ENCODE data around the gene PIBF1. TPM values are rescaled to one million over a fixed set of nuclear protein-coding genes. Genes with fewer than 3 reads are reported as not detected.
"Not testable (repeated sequence)": the region's sequence is repeated elsewhere in the genome, so short reads cannot be mapped to it uniquely, and the experiment has no call there.

Gene PIBF1
- total RNA-seq, 1 experiment from 2014 or later, result 22.2 TPM

DNA sequence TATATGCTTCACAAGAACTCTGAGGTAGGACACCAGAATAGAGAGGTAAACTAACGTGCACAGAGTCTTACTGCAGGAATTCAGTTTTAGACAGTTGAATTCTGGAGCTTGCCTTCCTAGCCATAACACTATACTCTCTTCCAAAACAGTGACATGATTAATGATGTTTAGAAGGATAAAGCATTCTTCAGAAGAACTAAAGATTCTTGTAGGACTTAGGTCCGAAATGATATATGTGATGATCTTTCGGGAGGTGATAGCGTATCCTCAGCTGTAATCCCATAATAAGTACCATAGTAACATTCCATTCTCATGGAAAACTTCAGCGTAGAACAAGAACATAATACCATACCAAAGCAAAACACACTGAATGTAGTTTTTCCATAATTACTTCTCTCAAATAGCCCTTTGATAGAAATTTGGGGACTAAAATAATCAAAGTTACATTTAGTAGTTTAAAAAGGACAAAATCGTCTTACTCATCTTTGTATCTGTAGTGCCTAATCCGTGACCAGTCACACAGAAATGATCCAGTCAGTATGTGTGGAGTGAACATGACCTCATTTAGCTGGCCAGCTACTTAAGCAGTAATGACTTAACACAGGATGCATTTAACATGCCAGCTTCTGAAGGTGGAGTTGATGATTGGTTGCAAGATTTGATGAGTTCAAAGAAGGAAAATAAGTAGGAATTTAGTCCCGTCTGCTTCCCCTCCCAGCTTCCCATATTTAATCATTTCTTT is 38.4 kb downstream of the PIBF1 start:
- DNase-seq (ENCODE audit: low spot score), result peak; percentile 15

DNA sequence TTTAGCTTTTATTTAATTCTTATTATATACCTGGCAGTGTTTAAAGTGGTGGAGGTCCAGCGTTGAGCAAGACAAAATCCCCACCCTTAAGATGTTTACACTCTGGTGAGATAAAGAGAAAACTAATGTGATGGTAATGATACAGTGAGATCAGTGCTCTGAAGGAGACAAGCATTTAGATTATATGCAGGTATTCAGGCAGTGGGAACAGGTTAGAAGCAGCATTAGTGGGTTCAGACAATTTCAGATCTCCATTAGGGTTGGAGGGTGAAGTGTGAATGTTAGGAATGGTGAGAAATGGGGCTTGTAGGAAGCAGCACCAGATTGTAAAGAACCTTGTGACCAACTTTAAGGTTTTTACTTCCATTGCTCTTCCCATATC is 39.0 kb downstream of the PIBF1 start:
- DNase-seq (ENCODE audit: low spot score), result no peak

GRCh38 chr13:72823081-72823480 is 41.1 kb downstream of the PIBF1 start:
- no peak for DNase-seq (ENCODE audit: low spot score)

GRCh38 chr13:72823724-72824123 is 41.8 kb downstream of the PIBF1 start:
- DNase-seq (ENCODE audit: low spot score), result no peak

- DNase-seq (ENCODE audit: low spot score), result no peak
Observed at GRCh38 chr13:72834601-72835000, 52.7 kb downstream of the PIBF1 start.

DNA sequence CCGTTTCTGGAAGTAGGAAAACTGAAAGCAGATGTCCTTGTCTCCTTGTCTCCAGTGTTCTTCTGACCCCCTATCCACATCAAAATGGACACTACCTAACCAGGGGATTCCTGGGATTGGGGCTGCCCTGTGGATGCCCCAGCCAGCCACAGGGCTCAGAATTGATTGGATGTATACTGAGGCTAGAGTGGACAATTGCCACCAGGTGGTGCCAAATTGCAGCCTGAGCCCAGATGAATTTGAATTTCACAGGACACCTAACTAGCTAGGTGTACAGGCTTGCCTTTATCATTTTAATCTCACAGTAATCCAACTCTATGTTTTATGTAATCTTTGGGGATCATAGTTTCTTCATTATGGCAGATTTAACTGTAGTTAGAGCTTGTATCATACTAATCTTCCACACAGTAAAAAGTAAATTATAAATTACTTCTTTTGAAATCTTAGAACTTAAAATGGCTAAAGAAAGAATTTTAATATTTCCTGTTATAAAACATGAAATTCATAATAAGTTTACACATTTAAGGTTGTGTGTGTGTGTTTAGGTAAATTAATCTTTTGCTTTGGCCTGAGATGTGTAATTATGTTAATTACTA is 58.0 kb downstream of the PIBF1 start:
- peak; percentile 44 for DNase-seq (ENCODE audit: low spot score)

- DNase-seq (ENCODE audit: low spot score), result no peak
Observed at GRCh38 chr13:72842991-72843390, 61.1 kb downstream of the PIBF1 start.

GRCh38 chr13:72845148-72845547 is 63.2 kb downstream of the PIBF1 start:
- DNase-seq (ENCODE audit: low spot score), result not testable (repeated sequence)

DNA sequence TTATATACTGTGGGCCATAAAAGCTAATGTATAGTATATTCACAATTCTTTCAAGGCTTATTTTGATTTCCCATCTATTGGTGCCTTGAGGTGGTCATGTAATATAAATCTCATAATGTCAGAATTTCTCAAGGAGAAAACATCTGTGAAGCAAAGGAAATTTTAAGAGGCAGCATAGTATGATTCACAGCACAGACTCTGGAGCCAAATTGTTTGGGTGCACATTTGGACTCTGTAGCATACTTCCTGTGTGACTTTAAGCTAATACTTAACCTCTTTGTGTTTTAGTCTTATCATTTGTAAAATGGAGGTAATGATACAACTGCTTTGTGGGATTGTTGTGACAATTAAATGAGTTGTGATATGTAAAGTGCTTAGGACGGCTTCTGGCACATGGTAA is 67.6 kb downstream of the PIBF1 start:
- DNase-seq (ENCODE audit: low spot score), result no peak

- DNase-seq (ENCODE audit: low spot score), result no peak
Observed at GRCh38 chr13:72850959-72851677, 69.2 kb downstream of the PIBF1 start.

GRCh38 chr13:72851678-72852014 is 69.7 kb downstream of the PIBF1 start:
- no peak for DNase-seq (ENCODE audit: low spot score)

DNA sequence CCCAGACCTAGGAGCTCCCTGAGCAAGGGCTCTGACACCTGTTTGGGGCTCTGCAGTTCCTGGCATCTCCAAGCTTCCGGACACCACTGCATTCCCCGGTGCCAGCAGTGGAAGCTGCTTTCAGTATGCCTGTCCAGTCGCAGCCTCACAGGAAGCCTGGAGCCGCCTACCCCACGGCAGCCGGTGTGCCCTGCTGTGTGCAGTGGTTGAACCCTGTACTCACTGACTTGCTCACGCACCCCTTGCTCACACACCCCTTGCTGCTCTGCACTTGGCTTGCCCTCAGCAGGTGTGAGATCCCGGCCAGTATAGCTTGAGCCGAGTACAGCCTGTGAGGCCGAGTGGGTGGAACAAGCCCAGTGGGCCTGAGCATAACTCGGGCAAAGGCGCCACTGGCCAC is 70.3 kb downstream of the PIBF1 start:
- no peak for DNase-seq (ENCODE audit: low spot score)

DNA sequence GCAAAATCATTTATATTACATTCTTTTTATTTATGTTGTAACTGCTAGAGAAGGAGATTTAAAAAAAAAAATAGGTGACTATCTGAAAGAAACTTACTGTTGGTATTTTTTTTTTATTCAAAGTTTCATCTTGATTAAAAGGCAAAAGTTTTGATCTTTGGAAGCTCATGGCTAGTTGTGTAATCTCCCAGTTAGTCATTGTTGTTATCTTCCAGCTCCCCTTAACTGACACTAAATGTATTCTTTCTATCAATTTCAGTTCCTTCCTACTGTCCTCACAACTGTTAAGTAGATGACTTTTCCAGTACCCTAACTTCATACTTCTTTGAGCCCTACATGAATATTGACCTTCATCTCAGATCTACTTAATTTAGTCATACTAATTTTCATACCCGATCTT is 71.1 kb downstream of the PIBF1 start:
- no peak for DNase-seq (ENCODE audit: low spot score)

DNA sequence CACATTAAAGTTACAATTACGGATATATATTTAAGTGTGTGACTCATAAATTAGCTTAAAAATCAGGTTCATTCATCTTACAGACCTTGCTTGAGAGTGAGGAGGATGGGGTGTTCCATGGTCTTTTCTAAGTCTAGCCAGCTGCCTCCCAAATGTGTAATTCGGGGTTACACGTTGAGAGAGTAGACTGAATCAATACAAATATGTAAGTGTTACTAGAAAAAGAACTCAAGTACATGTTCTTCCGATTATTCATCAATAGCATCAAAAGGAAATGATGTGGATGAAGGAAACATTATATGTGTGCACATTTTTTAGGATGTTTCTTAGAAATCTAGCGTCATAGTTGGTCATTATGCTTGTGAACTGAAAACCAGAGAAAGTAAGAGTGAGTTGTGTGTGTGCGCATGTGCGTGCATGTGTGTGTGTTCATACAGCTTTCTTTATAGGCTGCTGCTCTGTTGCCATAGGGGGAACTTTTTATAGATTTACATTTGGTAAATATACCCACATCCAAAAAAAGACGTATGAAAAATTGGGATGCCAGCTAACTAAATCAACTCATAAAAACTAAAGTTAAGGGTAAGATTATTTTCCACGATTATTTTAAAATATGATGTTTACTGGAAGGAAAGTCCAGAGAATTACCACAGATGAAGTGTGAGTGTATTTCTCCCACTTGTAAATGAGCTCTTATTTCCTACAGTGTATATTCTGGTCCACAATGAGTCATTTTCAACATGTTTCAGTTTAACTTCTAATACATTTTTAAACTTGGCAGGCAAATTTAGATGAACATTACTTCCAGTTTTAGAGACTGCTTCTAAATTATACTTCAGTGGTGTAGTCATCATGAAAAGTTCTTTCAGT is 82.4 kb downstream of the PIBF1 start:
- DNase-seq (ENCODE audit: low spot score), result no peak

DNA sequence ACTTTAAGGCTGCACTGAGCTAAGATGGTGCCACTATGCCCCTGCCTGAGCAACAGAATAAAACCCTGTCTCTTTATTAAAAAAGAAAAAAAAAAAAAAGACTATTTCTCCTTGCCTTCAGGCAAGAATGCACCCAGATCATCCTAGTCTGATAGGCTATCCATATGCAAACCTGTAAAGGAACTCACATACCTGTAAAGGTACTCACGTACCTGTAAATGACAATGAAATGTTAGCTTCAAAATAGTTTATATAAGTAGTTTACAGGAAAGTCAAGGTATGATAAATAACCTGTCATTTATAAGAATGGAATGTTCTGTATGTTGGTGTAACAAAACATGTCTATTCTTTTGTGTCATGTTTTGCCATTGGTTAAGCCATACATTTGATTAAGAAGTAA is 86.3 kb downstream of the PIBF1 start:
- no peak for DNase-seq (ENCODE audit: low spot score)

DNA sequence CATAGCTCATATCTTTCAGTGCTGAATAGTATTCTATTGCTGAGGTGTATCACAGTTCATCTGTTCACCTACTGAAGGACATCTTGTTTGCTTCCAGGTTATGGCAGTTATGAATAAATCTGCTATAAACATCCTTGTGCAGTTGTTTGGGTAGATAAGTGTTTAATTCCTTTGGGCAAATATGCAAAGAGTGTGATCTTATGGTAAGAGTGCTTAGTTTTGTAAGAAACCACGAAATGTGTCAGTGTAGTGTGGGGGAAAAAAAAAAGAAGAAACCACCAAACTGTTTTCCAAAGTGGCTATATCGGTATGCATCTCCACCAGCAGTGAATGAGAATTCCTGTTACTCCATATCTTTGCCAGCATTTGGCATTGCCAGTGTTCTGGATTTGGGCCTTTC is 93.3 kb downstream of the PIBF1 start:
- DNase-seq (ENCODE audit: low spot score), result no peak

- DNase-seq (ENCODE audit: low spot score), result no peak
Observed at GRCh38 chr13:72884101-72884500, 102.2 kb downstream of the PIBF1 start.

DNA sequence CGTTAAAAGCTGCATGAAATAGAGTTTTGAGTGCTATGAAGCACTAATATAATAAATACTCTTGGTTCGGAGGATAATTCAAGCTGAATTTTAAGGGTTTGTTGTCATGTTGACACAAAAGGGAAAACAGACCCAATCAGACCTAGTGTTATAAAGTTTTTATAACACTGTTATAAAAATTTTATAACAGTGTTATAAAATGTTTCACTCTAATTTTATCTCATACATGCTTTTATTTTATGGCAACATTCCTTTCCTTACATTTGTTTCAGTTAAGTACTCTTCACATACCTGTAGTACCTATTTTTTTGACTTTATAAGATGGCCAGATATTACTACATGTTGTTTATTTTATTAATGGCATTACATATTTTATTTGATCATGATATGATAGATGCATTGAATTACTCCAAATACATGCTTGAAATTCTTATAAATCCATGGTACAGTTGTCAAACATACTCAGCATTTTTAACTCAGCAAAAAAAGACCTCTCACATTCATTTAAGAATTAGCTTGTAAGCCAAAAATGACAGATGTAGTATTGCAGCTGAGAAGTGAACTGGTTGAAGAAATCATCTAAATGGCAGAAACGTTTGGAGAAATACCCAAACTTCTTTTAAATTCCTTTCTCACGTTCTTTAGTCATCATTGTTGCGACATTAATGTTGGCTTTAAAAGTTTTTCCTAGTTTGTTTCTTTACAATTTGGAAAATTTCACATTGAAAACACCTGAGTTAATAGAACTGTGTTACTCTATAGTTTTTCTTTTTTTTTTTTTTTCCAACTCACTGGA is 104.5 kb downstream of the PIBF1 start:
- no peak for DNase-seq (ENCODE audit: low spot score)

- no peak for DNase-seq (ENCODE audit: low spot score)
Observed at GRCh38 chr13:72889495-72889894, 107.6 kb downstream of the PIBF1 start.

- DNase-seq (ENCODE audit: low spot score), result no peak
Observed at GRCh38 chr13:72890546-72890945, 108.6 kb downstream of the PIBF1 start.

GRCh38 chr13:72891423-72891822 is 109.5 kb downstream of the PIBF1 start:
- DNase-seq (ENCODE audit: low spot score), result no peak
